ENCODE results near the gene PLPP7. TPM values are rescaled to one million over a fixed set of nuclear protein-coding genes. Genes with fewer than 3 reads are reported as not detected.
"Not testable (repeated sequence)": the region's sequence is repeated elsewhere in the genome, so short reads cannot be mapped to it uniquely, and the experiment has no call there.

Gene PLPP7
- not detected in 3 replicates for polyA plus RNA-seq
- not detected for polyA plus RNA-seq (2011; ENCODE audit: low read depth)
- polyA plus RNA-seq (2011; cell fraction: cytosol; rRNA removed): not detected in 2 replicates
- polyA plus RNA-seq (2011; cell fraction: nucleus; rRNA removed): not detected in 2 replicates
- not detected in 2 replicates for polyA plus RNA-seq (2012; ENCODE audit: low replicate concordance)
- polyA minus RNA-seq: not detected in 3 replicates
- not detected for polyA minus RNA-seq (2011; cell fraction: cytosol; rRNA and poly(A)+ RNA removed)
- not detected in 2 replicates for polyA minus RNA-seq (2011; cell fraction: nucleus; rRNA and poly(A)+ RNA removed)

DNA sequence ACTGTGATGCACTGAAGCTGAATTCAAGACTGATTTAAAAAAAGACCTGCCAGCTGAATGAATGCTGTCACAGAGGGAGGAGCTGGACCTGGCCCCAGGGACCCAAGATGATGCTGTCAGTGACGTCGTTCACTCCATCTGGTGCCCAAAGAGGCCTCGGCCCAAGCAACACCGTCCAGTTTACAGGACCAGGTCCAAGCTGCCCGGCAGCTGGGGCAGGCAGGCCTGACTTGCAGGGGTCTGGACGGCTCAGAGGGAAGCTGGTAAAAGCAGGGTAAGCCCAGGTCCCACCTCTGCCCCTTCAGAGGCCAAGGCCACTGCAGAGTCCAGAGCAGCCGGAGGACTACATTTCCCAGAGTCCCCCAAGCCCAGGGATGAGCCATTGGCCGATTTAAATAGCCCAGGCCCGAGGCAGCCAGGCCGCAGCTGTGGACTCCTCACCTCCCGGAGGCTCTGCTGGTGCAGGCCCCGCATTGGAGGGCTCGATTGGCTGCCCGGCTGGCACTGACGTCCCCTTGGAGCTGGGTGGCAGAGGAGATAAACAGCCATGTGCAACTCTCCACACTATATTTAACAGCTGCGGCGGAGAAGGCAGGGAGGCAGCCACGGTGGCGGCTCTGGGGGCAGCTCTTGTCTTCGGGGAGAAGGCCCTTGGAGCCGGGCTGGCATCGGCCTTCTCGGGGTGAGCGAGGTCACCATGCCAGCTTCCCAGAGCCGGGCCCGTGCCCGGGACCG is at the start of gene PLPP7:
Gene PLPP7 (plus strand): TSS at position 423 of the 735 bp plus-strand sequence. CDS start 275 bp downstream, at position 698.
- Histone ChIP-seq H3K9ac (ENCODE audit: control insufficient read depth, extremely low read depth, insufficient read depth, low read length) (no peak within 1 kb of the TSS), H4K20me1 (ENCODE audit: control insufficient read depth, extremely low read depth, insufficient read depth, low read length) (no peaks in the 10 kb centered on the region), H3K79me2 (ENCODE audit: control insufficient read depth, insufficient read depth, low read length) (no peaks in the 10 kb centered on the region), H3K9me1 (ENCODE audit: control insufficient read depth, extremely low read depth, insufficient read depth, low read length) (no peaks in the 10 kb centered on the region), H3K4me2 (ENCODE audit: control insufficient read depth, extremely low read depth, insufficient read depth, low read depth, low read length) (no peak within 1 kb of the TSS), H3K9me3 (ENCODE audit: control insufficient read depth, low read depth, low read length) (no peaks in the 10 kb centered on the region), H2AFZ (ENCODE audit: control insufficient read depth, low read length) (no peak within 1 kb of the TSS), H3K27me3 (ENCODE audit: control insufficient read depth, extremely low read depth, insufficient read depth, low read length) (no peaks in the 10 kb centered on the region), H3K27ac (ENCODE audit: control insufficient read depth, insufficient read depth, low read length) (no peak within 1 kb of the TSS), H3K4me3 (ENCODE audit: control insufficient read depth in 2 of 3, extremely low read depth in 1 of 3, insufficient read depth in 2 of 3, low read depth in 1 of 3, low read length in 3 of 3) (no peak within 1 kb of the TSS), H3K36me3 (ENCODE audit: control insufficient read depth in 2 of 2, extremely low read depth in 1 of 2, insufficient read depth in 2 of 2, low read length in 2 of 2) (no peaks in the 10 kb centered on the region), H3K4me1 (ENCODE audit: control insufficient read depth, extremely low read depth, insufficient read depth, low read length) (no peaks in the 10 kb centered on the region)
- DNase-seq (ENCODE audit: low read depth, low spot score): no peak
- dilution Hi-C loops (cut with MboI; ENCODE audit: extremely low pct_ligation_motif_present, low sequenced_read_pairs): no loop called here
- TF ChIP-seq, protein P1, sequence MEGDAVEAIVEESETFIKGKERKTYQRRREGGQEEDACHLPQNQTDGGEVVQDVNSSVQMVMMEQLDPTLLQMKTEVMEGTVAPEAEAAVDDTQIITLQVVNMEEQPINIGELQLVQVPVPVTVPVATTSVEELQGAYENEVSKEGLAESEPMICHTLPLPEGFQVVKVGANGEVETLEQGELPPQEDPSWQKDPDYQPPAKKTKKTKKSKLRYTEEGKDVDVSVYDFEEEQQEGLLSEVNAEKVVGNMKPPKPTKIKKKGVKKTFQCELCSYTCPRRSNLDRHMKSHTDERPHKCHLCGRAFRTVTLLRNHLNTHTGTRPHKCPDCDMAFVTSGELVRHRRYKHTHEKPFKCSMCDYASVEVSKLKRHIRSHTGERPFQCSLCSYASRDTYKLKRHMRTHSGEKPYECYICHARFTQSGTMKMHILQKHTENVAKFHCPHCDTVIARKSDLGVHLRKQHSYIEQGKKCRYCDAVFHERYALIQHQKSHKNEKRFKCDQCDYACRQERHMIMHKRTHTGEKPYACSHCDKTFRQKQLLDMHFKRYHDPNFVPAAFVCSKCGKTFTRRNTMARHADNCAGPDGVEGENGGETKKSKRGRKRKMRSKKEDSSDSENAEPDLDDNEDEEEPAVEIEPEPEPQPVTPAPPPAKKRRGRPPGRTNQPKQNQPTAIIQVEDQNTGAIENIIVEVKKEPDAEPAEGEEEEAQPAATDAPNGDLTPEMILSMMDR (optimal IDR thresholded peaks at IDR 0.05 in 1 of 3, IDR thresholded peaks at IDR 0.05 in 1 of 3, conservative IDR thresholded peaks at IDR 0.05 in 1 of 3; ENCODE audit: extremely low read depth in 1 of 3, insufficient read depth in 2 of 3, low read length in 3 of 3): no peak
- no peak for TF ChIP-seq EZH2 (IDR thresholded peaks at IDR 0.05; ENCODE audit: low read length)
- FAIRE-seq: no peak

DNA sequence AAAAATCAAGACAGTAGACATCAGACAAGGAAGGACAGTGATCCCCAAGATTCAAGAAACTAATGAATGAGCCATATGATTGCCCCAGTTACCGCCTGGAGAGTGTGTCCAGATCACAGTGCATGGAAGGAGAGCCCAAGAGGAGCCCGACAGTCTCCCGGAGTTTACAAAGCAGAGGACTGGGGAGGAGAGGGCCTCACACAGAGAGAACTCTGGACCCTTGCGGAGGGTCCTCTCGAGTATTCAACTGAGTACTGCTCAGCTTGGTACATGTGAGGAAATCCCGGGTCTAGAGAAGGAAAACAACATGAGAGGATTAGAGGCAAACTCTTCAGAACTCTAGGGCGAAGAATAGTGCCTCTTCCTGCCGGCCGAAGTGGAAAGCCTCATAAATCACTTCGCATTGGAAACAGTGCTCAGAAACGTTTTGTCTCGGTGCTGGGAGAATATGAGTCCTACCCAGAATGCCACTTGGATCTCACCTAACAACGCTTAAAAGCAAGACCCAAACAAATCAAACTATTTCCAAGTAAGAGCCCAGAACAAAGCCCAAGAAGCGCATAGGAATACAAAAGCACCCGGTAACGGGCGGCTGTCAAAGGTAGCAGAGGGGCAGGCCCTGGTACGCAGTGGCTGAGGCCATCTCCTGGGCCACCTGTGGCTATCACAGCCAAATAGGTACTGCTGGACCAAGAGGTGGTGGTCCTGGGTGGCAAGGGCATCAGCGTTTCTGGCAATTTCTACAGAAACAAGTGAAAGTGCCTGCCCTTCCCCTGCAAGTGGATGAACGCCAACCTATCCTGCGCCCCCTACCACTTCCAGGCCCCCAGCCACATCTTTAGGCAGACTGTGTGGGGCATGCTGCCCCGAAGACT is 49.2 kb upstream of the PLPP7 start:
- no peaks in the 10 kb centered on the region for H3K9me1 ChIP-seq (ENCODE audit: control insufficient read depth, extremely low read depth, insufficient read depth, low read length)
- TF ChIP-seq EZH2 (IDR thresholded peaks at IDR 0.05; ENCODE audit: low read length): no peak
- TF ChIP-seq, protein P1 (optimal IDR thresholded peaks at IDR 0.05 in 1 of 3, IDR thresholded peaks at IDR 0.05 in 1 of 3, conservative IDR thresholded peaks at IDR 0.05 in 1 of 3; ENCODE audit: extremely low read depth in 1 of 3, insufficient read depth in 2 of 3, low read length in 3 of 3): no peak
- H4K20me1 ChIP-seq (ENCODE audit: control insufficient read depth, extremely low read depth, insufficient read depth, low read length): no peaks in the 10 kb centered on the region
- DNase-seq (ENCODE audit: low read depth, low spot score) (no peak), FAIRE-seq (no peak)
- no peaks in the 10 kb centered on the region for H3K9me3 ChIP-seq (ENCODE audit: control insufficient read depth, low read depth, low read length)
- no peak overlapping the region for H3K4me2 ChIP-seq (ENCODE audit: control insufficient read depth, extremely low read depth, insufficient read depth, low read depth, low read length)
- H3K4me1 ChIP-seq (ENCODE audit: control insufficient read depth, extremely low read depth, insufficient read depth, low read length): peaks cover 12% of the 10 kb centered on the region
- no peak overlapping the region for H3K27ac ChIP-seq (ENCODE audit: control insufficient read depth, insufficient read depth, low read length)
- H2AFZ ChIP-seq (ENCODE audit: control insufficient read depth, low read length): no peak overlapping the region
- H3K27me3 ChIP-seq (ENCODE audit: control insufficient read depth, extremely low read depth, insufficient read depth, low read length): no peaks in the 10 kb centered on the region
- H3K36me3 ChIP-seq (ENCODE audit: control insufficient read depth in 2 of 2, extremely low read depth in 1 of 2, insufficient read depth in 2 of 2, low read length in 2 of 2): peaks cover 0 to 1% of the 10 kb centered on the region in 2 experiments
- dilution Hi-C loops (cut with MboI; ENCODE audit: extremely low pct_ligation_motif_present, low sequenced_read_pairs): no loop called here
- H3K9ac ChIP-seq (ENCODE audit: control insufficient read depth, extremely low read depth, insufficient read depth, low read length): no peak overlapping the region
- no peaks in the 10 kb centered on the region for H3K79me2 ChIP-seq (ENCODE audit: control insufficient read depth, insufficient read depth, low read length)
- H3K4me3 ChIP-seq (ENCODE audit: control insufficient read depth in 2 of 3, extremely low read depth in 1 of 3, insufficient read depth in 2 of 3, low read depth in 1 of 3, low read length in 3 of 3): no peak overlapping the region

DNA sequence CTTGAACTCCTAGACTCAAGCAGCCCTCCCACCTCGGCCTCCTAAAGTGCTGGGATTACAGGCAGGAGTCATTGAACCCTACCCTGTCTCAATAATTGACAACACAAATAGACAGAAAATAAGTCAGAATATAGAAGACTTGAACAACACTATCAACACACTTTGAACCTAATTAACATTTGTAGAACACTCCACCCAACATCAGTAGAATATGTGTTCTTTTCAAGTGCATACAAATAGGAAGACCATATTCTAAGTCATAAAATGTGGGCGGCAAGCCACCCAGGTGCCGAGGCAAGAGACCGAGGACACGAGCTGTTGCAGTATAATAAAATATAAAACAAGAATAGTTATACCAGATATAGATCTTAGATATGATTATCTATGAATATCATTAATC is 45.2 kb upstream of the PLPP7 start:
- H3K9ac ChIP-seq (ENCODE audit: control insufficient read depth, extremely low read depth, insufficient read depth, low read length); H3K9me1 ChIP-seq (ENCODE audit: control insufficient read depth, extremely low read depth, insufficient read depth, low read length); H3K4me3 ChIP-seq (ENCODE audit: control insufficient read depth in 2 of 3, extremely low read depth in 1 of 3, insufficient read depth in 2 of 3, low read depth in 1 of 3, low read length in 3 of 3); FAIRE-seq; H3K36me3 ChIP-seq (ENCODE audit: control insufficient read depth in 2 of 2, extremely low read depth in 1 of 2, insufficient read depth in 2 of 2, low read length in 2 of 2); H3K4me1 ChIP-seq (ENCODE audit: control insufficient read depth, extremely low read depth, insufficient read depth, low read length); H2AFZ ChIP-seq (ENCODE audit: control insufficient read depth, low read length); H3K4me2 ChIP-seq (ENCODE audit: control insufficient read depth, extremely low read depth, insufficient read depth, low read depth, low read length); H3K79me2 ChIP-seq (ENCODE audit: control insufficient read depth, insufficient read depth, low read length); H3K27ac ChIP-seq (ENCODE audit: control insufficient read depth, insufficient read depth, low read length); dilution Hi-C loops (cut with MboI; ENCODE audit: extremely low pct_ligation_motif_present, low sequenced_read_pairs); H4K20me1 ChIP-seq (ENCODE audit: control insufficient read depth, extremely low read depth, insufficient read depth, low read length); DNase-seq (ENCODE audit: low read depth, low spot score); H3K27me3 ChIP-seq (ENCODE audit: control insufficient read depth, extremely low read depth, insufficient read depth, low read length); H3K9me3 ChIP-seq (ENCODE audit: control insufficient read depth, low read depth, low read length): not testable (repeated sequence)

All from keratinocyte (primary cell).